ENCODE measurements around the gene ITGAX.

The ITGAX gene

DNA sequence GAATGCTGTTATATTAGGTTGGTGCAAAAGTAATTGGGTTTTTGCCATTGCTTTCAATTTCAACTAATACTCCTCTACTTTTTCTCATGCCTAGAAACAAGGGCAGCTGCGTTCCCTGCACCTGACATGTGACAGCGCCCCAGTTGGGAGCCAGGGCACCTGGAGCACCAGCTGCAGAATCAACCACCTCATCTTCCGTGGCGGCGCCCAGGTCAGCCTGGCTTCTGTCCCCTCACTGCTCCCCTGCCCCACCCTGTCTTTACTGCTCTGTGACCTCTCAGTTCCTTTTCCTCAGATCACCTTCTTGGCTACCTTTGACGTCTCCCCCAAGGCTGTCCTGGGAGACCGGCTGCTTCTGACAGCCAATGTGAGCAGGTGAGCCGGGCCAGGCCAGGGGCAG is 21.7 kb downstream of the ITGAX start:
- no peak for DNase-seq

DNA sequence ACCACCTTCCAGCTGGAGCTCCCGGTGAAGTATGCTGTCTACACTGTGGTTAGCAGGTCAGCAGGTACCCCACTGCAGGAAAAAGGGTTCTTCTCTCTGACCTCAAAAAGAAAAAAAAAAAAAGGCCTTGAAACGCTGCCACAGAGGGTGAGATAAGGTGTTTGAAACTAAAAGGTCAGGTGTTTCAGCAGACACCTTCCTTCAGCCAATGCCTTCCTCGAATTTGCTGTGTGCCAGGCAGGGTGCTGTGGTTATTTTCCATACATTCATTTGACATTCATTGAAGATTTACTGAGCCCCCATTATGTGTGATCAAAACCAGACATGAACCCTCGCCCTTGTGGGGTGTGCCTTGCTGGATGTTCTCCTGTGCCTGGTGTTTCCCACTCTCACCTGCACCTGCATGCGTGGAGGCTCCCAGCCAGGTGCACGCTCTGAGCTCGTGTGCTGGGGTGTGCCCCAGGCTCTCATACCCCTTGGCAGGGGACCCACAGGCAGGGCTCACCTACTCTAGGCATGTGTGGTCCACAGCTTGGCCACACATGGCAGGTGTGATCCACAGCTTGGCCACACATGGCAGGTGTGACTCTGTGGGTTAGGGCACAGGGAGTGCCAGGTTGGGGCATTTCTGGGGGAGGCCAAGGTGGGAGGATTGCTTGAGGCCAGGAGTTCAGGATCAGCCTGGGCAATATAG is 22.4 kb downstream of the ITGAX start:
- DNase-seq, result no peak

DNA sequence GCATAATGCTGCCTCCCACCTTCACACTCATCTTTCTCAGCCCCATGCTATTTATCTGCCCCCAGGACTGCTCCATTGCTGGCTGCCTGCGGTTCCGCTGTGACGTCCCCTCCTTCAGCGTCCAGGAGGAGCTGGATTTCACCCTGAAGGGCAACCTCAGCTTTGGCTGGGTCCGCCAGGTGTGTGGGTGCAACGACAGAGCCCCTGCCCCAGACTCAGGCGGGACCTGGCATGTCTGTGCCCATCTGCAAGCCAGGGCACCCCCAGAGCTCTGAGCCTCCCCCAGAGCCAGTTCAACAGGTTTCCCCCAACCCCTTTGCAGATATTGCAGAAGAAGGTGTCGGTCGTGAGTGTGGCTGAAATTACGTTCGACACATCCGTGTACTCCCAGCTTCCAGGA is 25.2 kb downstream of the ITGAX start:
- DNase-seq, result no peak

DNA sequence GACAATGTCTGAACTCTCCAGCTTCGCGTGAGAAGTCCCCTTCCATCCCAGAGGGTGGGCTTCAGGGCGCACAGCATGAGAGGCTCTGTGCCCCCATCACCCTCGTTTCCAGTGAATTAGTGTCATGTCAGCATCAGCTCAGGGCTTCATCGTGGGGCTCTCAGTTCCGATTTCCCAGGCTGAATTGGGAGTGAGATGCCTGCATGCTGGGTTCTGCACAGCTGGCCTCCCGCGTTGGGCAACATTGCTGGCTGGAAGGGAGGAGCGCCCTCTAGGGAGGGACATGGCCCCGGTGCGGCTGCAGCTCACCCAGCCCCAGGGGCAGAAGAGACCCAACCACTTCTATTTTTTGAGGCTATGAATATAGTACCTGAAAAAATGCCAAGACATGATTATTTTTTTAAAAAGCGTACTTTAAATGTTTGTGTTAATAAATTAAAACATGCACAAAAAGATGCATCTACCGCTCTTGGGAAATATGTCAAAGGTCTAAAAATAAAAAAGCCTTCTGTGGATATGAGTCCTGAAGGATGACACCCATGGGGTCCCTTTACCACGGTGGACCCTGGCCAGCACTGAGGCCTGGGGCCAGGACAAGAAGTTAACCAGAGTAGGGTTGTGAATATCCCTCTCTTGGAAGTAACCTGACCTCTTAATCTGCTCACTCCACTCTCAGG is 27.6 kb downstream of the ITGAX start:
- peak; percentile 66 for DNase-seq

DNA sequence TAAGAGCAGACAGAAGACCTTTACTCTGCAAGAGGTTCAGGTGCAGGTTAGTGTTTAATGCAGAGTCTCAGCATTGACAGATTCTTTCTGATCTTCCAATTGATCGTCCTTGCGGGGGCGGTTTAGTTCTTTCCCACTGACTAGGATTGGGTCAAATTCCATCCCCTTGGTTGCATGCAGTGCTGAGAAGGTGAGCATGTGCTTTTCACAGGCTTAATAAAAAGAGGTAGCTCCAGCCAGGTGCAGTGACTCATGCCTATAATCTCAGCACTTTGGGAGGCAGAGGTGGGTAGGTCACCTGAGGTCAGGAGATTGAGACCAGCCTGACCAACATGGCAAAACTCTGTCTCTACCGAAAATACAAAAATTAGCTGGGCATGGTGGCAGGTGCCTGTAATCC is 30.7 kb downstream of the ITGAX start:
- no peak for DNase-seq

DNA sequence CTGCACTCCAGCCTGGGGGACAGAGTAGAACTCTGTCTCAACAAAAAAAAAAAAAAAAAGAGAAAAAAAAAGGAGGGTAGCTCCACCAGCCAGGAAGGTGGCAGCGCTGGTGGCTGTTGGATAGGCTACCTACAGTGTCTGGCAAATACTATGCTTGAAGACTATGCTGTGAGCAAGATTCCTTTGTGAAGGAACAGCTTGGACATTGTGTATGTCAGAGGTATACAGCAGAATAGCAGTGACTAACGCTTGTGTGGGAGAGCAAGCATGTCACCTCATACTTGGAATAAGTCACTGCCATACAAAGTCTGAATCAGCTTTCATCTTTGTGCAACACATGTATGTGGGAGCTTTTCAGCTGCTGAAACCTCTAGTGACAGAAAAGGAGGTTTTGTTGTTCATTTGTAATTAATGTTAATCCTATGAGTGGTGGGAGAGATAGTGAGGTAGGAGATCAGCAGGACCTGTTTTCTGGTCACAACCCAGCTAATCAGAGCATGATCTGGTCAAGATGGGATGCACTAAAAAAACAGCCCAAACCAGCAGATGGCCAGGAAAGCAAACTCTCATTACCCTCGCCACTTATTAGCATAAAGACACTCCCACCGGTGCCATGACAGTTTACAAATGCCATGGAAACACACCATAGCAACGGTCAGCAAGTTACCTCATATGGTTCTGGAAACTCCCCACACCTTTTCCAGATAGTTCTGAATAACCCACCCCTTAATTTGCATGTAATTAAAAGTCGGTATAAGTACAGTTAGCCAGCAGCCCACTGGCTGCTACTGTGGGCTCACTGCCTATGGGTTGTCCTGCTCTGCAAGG is 31.4 kb downstream of the ITGAX start:
- no peak for DNase-seq

DNA sequence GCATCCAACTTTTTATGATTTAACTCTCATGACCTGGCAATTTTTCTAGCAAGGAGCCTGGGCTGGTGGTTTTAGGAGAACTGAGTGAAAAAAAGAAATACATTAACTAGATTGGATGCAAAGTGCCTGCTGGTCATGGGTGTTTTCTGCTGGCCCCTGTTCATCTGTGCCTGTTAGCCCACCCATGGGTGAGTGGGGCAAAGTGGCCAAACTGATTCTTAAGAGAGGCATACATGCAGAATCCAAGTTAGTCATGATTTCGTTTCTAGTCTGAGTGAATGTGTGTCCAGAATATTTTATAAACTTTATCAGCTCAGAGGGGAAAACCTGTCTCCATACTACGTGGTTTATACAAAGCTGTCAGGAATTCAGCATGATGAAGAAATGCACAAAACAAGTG is 33.6 kb downstream of the ITGAX start:
- no peak for DNase-seq

DNA sequence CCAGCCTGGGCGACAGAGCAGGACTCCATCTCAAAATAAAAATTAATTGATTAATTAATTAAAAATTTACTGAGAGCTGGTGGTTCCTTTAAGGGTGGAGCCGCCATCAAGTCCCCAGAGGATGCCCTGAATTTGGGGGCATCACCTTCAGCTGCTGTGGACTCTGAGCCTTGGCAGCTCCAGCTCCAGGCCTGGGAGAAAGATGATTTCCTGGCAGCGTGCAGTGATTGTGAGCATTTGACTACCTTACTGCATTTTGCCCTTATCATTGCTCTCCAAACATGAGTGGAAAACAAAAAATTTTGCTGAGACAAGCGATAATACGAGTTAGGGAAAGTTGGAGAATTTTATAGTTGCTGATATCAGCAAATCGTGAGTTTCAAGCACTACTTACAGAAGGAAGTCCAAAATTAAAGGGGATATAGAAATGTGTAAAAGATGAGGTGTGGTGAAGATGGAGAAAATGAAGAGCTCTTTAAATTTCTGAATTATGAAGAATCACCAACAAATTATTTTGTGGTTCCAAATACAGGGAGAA is 35.6 kb downstream of the ITGAX start:
- no peak for DNase-seq

DNA sequence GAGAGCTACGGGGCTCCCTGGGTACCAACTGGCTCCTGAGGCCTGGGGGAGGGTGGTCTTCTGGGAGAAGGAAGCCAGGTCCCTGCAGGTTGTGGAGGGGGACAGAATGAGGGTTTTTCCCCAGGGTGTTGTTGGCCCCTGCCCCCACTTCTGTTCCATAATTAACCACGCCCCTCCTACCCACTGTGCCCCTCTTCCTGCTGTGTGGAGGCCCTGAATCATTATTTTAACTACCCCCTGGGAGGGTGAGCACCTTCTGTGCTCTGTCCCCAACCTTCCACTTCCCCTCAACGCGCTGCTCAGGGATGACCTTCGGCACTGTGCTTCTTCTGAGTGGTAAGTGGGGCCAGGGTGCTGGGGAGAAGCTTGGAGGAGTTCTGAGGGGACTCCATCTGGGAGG is 38.1 kb downstream of the ITGAX start, which contains the start of gene ITGAD:
Gene ITGAD, plus strand, starts transcription at position 280 of the 400 bp plus-strand sequence. Its CDS starts 26 bp downstream, at position 306.
- no peak for DNase-seq

DNA sequence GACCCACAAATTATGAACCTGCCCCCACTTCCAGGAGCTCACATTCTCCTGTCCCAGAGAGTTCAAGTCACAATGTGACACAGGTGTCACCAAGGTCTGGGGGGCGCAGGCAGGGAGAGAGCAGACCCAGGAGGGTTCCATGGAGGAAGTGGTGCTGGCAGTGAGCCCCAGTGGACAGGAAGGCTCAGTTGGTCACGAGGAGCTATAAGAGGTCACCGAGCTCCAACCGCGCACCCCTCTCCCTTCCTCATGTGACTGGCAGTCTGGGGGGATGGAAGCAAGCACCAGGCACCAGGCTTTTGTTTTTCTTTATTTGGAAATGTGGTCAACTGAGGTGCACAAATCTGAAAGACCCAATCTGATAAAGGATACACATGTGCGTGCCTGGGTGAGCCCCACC is 40.7 kb downstream of the ITGAX start:
- no peak for DNase-seq

DNA sequence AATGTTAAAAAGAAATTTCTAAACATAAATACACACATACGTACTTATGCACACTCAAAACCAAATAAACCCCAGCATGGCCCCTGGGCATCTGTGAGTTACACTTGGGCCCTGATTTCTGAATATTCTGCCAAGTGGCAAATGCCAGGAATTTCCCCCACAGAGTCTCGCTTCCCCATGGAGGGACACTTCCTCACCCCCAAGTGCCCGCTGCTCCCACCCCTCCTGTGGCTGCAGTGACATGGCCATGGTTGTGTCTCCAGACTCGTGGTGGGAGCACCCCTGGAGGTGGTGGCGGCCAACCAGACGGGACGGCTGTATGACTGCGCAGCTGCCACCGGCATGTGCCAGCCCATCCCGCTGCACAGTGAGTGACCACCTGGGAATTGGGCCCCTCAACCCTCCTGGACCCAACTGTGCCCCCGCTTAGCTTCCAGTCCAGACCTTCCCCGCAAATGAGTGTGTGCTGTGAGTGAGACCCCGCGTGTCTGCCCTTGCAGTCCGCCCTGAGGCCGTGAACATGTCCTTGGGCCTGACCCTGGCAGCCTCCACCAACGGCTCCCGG is 42.2 kb downstream of the ITGAX start:
- DNase-seq, result no peak

DNA sequence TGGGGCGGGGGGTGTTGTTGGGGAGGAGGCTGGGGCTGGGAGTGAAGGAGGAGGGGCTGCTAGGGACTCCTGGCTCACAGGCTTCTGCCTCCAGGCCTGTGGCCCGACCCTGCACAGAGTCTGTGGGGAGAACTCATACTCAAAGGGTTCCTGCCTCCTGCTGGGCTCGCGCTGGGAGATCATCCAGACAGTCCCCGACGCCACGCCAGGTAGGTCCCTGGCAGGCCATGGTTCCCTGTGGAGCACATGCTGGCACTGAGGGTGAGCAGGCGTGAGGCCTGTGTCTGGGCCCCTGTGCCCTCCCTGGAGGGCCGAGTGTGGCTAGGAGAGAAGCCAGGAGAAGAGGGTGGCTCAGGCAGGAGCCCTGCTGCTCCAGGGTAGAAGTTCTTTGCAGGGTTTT is 42.7 kb downstream of the ITGAX start:
- DNase-seq, result no peak

DNA sequence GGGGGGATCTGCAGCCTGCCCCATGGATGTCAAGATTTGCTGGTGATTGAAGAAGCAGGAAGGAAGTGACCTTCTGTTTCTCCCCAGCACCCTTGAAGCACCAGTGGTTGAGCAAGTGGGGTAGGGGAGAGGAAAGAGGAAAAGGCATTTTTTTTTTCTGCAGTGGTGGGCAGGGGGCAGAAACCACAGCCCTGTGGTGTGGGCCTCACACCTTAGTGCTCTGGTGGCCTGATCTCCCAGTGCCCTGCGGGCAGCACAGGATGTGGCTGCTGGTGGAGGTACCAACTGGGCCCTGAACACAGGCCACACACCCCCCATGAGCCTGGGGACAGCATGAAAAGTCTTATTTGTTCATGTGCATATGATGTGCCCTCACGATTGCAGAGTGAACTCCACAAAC is 45.2 kb downstream of the ITGAX start:
- DNase-seq, result peak; percentile 91

DNA sequence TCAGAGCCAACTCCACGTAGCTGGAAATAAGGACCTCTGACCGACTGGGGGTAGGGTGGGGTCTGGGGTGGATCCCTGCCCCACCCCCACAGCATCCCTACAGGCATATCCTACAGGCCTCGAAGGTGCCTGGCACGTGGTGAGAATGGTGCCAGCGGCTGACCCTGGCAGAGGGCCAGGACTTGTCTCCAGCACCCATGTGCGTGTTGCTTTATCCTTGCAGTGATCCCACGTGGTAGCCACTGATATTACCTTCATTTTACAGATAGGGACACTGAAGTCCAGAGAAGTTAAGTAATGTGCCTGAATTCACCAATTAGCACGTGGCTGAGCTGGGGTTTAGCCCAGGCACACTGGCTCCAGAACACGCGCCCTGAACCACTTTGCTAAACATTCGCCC is 46.5 kb downstream of the ITGAX start:
- no peak for DNase-seq

DNA sequence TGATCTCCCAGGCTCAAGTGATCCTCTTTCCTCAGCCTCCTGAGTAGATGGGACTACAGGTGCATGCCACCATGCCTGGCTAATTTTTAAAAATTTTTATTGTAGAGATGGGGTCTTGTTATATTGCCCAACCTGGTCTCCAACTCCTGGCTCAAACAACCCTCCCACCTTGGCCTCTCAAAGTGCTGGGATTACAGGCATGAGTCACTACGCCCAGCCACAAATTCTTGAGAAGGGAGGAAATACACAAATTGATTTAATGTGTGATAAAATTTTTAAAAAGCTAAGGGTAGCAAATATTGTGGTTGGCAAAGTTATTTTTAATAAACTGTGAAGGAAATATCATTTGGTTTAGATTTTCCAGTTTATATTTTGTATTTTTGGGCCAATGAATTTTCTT is 47.7 kb downstream of the ITGAX start:
- no peak for DNase-seq

DNA sequence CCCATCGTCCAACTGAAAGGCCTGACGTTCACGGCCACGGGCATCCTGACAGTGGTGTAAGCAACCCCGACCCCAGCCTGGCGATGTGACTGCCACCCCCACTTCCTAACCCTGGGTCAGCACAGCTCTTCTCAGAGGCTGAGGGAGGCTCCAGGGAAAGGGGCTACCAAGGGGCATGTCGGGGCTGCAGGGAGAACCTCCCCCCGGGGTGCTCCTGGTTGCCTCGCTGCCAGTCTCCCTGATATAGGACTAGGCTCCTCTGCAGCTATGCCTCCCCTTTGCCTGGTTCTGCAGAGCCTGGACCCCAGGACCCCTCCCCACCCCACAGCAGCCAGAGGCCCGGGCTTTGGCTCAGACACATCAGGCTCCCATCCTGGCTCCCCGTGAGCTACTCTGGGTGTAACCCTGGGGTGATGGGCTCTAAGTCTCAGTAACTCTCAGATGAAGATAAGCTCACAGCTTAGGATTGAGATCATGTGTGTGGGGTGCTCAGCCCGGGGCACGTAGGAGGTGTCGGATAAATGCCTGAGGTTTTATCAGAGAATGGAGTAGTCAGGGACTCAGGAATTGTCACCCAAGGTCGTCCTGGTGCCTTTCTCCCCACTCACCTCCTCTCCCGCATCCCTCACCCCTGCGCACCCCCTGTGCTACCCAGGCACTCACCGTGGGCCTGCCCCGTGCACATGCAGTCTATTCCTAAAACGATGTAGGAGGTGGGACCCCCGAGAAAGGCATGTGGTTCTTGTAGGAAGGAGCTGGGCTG is 48.8 kb downstream of the ITGAX start:
- DNase-seq, result no peak

DNA sequence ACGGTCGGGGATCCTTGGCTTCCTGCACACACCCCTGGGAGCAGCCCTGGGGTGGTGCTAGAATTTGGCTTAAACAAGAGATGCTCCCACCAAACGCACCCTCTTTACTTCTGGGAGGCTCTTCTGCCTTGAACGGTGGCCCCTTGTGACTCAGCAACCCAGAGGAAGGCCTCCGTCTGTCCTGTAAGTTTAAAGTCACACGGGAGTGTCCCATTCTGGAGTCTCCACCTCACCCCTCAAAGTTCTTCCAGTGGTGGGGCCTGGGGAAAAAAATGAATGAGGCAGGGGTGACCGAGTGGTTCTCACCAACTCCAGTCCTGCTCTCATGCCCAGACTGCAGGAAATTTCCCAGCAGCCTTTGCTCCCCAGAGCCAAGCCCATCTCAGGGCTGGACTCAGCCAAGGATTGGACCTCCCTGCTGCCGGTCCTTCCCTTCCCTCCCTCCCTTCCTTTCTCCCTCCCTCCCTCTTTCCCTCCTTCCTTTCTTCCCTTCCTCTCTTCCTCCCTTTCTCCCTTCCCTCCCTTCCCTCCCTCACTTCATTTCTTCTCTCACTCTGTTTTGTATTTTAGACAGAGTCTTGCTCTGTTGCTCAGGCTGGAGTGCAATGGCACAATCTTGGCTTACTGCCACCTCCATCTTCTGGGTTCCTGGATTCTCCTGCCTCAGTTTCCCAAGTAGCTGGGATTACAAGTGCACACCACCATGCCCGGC is 49.5 kb downstream of the ITGAX start:
- DNase-seq, result no peak

DNA sequence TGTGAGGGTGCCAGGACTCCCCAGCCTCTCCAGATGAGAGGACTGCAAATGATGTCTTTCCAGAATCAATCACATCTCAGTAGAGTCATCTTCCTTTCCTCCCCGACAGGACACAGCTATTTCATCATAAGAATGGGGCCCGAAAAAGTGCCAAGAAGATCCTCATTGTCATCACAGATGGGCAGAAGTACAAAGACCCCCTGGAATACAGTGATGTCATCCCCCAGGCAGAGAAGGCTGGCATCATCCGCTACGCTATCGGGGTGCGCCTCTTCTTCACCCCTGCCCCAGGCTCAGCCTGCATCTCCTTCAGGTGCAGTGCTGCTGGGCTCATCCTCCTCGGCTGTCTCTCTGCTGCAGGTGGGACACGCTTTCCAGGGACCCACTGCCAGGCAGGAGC is 52.4 kb downstream of the ITGAX start:
- no peak for DNase-seq

DNA sequence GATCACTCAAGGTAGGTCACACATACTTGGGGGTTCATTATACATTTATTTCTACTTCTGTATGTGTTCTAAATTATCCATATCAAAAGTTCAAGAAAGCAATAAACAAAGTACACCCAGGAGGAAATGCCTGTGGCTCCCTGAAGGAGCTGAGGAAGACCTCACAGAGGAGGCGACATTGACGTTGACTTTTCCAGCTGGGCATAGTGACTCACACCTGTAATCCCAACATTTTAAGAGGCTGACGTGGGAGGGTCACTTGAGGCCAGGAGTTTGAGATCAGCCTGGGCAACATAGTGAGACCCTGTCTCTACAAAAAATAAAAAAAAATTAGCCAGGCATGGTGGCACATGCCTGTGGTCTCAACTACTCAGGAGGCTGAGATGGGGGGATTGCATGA is 54.5 kb downstream of the ITGAX start:
- no peak for DNase-seq

DNA sequence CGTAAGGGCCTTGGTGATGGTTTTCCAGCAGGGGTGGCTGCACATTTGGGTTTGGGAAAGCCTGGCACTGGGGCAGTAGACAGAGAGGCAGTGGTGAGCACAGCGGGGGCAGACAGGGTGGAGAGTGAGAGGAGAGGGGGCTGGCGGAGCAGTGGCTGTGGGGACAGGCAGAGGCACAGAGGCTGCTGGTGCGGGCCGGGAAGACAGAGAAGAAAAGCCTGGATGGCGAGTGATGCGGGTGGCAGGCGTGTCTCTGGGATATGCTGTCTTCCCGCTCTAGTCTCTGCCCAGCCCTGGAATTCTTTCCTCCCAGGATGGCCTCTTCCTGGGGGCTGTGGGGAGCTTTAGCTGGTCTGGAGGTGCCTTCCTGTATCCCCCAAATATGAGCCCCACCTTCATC is 55.1 kb downstream of the ITGAX start:
- no peak for DNase-seq

DNA sequence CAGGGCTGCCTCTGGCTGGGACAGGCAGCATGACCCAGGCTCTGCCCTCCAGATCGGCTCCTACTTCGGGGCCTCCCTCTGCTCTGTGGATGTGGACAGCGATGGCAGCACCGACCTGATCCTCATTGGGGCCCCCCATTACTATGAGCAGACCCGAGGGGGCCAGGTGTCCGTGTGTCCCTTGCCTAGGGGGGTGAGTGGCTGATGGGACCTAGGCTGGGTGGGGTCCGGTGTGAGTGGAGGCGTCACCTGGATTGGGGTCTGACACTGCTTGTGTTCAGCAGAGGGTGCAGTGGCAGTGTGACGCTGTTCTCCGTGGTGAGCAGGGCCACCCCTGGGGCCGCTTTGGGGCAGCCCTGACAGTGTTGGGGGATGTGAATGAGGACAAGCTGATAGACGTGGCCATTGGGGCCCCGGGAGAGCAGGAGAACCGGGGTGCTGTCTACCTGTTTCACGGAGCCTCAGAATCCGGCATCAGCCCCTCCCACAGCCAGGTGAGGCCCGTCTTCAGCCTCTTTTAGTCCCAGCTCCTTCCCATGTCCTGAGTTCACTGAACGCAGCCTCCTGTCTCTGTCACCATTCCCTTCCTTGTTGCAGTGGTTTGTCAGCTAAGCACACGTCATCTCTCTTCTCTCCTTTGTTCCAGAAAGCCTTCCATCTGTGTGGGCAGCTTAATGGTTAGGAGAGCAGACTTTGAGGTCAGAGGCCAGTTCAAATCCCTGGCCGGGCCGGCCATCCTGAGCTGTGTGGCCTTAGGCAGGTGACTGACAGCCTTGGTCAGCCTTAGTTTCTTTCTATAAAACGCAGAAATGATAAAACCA is 56.3 kb downstream of the ITGAX start:
- no peak for DNase-seq
